GM18520 (cell line): Measurements from ENCODE around the gene NAPA.

Experiments used
- ATAC-seq: cut with Tn5 transposase; IDR thresholded peaks from one replicate; pipeline ENCODE4 v1.9.1; 2021; ENCODE audit not compliant: unreplicated experiment

The NAPA gene

DNA sequence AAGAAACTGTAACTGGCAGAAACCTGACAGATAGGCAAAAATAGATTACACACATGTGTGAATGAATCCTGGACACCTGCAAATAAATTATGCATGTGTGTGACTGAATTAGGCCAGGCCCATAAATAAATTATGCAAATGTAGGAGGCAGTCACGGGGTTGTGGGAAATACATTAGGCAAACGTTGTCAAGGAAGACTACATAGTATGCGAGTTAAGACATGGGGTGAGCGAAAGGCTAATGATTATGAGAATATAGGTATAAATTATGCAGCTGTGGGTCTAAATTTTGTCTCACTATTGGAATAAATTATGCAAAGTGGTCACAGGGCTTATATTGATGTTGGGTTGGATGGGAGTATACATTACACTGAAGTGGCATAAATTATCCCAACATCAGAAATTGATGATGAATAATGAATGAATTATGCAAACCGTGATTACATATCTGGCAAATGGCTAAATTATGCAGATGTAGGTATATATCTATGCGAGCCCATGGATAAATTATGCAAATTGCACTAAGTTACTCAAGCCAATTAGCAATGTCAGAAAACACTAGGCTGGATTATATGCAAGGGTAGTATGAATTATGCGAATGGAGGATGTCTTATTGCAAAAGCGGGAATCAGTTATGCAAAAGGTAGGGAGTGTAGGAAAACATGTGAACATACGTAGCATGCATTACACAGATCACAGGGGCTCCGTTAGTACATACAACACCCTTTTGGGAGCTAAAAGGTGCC is 50.0 kb downstream of the NAPA start:
- ATAC-seq, result no peak

DNA sequence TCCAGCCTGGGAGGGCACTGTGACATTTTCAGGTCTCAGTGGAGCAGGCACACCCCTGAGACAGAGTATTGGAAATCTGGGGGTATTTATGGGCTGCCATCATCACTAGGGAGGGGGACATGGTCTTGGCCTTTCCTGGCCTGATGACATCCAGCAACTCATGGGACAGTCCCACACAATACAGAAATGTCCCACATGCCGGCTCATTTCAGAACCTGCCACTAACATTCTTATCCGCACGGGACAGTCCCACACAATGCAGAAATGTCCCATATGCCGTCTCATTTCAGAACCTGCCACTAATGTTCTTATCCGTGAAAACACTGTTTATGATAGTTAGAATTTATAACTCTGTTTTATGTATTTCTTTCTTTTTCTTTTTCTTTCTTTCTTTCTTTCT is 53.0 kb downstream of the NAPA start:
- no peak for ATAC-seq

DNA sequence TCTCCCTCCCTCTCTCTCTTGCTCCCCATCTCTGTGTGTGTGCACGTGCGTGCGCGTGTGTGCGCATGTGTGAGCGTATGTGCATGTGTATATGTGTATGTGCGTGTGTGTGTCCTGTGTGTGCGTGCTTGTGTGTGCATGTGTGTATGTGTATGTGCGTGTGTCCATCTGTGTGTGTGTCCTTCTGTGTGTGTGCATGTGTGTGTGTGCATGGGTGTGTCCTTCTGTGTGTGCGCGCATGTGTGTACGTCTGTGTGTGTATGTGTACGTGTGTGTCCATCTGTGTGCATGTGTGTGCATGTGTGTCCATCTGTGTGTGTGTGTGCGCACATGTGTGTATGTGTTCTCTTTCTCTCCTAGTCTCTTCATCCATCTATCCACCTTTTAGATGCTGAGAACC is 55.4 kb downstream of the NAPA start:
- ATAC-seq, result no peak

DNA sequence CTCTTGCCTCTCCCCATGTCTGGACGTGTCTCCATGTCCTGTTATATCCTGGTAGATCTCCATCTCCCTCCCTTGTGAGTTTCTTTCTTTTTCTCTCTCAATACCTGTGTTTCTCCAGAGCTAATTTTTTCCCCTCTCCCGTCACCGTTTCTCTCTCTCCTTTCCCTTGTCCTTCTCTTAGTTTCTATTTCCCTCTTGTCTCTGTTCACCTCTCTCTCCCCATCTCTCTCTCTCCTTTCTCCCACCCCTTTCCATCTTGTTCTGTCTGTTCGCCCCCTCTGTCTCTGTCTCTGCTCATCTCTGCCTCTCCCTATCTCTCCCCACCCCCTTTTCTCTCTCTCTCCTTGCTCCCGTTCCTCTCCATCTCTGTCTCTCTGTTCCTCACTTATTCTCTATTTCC is 56.2 kb downstream of the NAPA start:
- no peak for ATAC-seq

DNA sequence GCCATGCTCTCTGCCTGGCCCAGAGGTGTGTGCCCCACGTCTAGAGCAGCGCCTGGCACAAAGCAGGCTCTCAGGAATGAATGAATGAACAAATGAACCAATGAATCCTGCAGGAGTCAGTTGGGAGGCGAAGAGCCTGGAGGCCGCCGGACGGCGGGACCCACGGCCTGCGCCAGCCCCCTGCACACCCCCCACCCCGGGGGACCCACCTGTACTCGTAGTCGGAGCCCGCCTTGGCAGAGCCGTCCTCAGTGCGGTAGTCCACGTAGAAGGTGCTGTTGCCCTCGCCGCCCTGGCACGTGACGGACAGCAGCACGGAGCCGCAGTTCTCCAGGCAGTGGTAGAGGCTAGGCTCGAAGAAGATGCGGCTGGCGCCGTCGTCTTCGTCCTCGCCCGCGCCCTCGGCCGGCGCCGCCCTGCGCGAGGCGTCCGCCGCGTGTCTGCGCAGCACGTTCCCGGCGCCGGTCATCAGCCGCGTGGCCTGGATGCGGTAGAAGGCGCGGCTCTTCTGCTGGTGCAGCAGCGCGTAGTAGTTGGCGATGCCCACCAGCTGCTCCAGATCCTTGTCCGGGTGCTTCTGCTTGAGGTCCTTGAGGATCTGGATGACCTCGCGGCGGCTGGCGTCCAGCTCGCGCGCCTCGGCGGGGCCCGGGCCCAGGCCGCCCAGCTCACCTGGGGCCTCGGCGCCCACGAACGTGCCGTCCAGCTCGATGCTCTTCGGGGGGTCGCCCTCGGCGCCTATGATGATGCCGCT is 58.0 kb downstream of the NAPA start:
- ATAC-seq, result no peak

DNA sequence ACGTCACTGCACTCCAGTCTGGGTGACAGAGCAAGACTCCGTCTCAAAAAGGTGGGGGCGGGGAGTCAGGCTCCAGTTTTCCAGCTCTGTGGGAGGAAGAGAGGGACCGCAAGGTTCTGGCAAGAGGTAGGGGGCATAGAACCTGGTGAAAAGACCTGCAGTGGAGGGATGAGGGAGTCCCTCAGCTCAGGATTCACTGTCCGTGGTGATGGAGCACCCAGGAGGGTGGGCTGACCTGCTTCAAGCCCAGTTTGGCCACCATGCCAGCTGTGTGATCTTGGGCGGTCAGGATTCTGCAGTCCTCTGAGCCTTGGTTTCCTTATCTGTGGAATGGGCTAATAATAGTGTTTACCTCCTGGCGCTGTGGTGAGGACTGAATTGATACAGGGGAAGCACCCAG is 64.4 kb downstream of the NAPA start:
- ATAC-seq, result no peak

DNA sequence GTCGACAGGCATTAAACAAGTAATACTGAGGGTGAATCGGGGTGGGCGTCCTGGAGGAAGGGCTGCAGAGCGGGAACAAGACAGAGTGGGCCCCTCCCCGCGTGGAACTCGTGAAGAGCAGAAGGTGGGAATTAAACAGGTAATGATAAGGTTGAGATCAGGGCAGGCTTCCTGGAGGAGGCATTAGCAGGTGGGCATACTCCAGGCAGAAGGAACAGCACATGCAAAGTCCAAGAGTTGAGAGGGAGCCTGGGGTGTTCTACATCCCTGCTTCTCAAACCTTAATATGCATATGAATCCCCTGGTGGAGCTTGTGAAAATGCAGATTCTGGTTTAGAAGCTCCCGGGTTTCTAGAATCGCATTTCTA is 66.5 kb downstream of the NAPA start:
- no peak for ATAC-seq

DNA sequence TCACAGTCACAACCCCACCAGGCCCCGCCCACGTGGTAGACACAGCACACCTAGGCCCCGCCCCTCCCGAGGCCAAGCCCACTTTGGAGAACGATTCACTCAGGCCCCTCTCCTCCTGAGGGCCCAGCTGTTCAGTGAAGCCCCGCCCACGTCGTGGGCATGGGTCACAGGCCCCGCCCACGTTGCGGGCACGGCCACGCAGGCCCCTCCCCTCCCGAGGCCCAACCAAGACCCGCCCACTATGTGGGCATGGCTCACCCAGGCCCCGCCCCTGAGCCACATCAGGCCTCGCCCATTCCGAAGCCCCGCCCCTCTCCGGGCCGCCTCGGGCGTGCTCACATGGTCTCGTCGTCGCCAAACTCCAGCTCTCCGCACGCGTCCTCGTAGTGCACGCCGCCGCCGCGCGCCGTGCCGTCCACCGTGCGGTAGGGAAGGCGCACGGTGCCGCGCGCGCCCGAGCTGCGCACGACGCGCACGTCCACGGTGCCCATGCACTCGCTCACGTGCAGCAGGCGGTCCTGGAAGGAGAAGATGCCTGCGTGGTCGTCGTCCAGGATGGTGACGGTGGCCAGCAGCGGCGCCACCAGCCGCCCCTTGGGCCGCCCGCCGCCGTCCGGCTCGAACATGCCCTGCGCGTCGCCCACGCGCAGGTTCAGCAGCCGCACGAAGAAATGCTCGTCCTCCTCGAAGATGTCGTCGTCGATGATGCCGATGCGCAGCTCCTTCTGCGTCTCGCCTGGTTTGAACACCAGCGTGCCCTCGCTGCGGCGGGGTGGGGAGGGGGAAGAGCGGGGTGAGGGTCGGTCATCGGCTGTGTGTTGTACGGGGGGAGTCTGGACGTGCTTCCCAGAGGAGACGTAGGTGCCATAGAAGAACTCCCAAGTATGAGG is 67.1 kb downstream of the NAPA start:
- ATAC-seq, result no peak

DNA sequence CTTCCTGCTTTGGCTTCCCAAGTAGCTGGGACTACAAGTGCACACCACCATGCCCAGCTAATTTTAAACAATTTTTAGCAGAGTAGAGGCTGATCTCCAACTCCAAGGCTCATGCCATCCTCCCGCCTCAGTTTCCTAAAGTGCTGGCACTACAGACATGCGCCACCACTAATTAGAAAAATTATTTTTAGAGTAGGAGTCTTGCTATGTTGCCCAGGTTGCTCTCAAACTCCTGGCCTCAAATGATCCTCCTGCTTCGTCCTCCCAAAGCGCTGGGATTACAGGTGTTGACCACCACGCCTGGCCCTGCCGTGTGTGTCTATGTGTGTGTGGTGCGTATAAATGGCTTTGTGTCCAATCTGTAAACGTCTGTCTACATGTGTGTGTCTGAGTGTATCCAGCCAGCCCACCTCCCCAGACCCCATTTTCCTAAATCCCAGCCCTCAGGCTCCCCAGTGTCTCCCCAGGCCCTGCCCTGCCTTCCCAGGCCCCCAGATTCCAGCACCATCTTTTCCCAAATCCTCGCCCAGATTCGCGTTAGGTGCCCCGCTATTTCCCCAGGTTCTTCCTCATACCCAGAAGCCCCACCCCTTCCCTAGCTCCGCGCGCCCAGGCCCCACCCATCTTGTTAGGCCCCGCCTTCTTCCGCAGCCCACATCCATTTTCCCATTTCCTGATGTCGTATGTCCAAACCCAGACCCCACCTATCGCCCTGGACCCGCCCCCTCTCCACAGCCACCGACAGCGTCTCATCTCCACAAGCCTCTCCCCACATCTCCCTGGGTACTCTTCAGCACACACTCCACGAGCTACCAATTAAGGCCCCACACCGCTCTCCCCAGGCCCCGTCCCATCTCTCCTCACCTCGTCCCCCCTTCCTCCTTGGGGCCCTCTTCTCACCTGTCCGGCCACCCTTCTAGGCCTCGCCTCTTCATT is 68.1 kb downstream of the NAPA start:
- no peak for ATAC-seq

DNA sequence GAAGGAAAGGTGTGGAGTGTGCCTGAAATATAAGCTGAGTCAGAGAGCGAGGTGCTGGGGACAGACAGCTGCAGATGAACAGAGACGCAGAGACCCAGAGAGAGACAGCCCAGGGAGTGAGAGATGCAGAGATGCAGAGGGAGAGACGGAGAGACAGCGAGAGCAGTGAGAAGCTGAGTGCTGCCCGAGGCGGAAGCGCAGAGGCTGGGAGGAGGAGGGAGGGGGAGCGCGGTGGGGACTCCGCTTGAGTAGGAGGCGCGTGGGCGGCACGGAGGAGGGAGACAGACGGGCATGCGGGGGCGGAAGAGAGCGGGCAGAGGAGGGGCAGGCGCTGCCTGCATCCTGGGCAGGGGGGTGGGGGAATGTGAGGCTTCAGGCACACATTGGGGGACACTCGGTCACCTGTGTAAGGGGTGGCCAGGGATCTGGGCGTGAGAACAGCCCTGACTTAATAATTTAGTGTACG is 68.9 kb downstream of the NAPA start:
- ATAC-seq, result no peak

DNA sequence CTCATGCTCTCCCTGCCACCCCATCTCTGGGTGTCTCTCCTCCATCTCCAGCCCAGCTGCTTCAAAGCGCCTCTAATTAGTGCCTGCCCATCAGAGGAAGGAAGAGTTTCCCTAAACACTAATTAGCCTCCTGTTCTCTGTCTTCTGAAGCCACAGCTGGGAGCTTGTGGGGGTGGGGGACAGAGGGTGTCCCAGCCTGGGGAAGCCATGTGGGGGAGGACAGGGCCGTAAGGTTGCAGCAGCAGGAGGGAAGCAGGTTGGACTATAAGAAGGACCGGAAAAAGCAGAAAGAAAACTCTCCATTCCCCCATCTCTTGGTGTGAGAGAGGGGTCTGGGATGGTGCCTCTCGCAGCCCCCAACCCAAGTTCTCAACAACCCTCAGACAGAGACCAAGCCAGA is 69.3 kb downstream of the NAPA start:
- ATAC-seq, result no peak

DNA sequence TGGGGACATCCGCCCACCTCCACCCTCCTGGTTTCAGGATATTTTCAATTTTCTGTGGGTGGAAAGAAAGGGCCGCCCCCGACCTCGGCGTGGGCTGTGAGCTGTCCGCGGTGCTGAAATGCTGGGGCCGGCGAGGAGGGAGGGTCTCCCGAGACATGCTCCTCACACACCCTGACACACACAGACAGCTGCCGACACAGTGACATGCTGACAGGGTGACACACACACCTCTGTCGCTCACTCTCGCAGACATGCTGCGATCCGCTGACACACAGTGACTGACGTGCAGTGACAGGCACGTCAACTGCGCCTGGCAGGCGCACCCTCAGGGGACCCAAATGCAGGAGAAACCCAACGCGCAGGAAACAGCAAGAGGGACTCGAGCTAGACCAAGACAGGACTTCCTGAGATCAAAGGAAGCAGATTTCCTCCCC is 70.5 kb downstream of the NAPA start:
- ATAC-seq, result no peak

DNA sequence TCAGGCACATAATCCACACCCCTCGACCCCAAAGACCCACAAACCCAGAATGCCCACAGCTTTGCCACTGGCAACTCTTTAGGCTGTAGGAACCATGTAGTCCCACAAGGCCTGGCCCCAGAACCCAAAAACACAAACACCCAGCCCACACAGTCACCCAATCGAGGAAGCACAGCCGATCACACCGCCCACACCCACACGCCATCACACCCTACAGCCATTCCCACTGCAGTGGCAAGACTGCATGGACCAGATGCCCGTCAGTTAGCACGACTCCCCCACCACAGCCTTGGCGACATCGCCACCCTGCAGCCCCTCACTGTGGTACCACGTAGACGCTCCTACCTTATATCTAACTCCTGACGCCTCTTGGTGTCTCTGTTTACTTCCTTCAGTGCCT is 71.5 kb downstream of the NAPA start:
- ATAC-seq, result no peak

DNA sequence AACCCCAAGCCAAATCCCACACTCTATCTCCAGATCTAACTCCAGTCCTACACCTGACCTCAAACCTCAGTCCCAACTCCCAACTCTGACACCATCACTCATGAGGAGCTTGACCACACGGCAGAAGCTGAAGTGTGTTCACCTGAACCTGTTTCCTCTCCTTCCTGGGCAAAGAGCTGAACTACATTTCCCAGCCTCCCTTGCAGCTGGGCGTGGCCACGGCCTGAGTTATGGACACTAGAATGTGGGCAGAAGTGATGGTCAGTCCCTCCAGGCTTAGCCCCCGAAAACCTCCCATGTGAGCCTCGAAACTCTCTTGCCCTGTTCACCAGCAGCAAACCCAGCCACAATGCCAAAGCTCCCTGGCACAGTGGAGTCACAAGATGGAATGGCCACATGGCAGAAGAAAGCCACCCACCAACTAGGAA is 76.1 kb downstream of the NAPA start:
- no peak for ATAC-seq
